Breast epithelium (tissue), 4 donors: ENCODE results near the gene ACTN2. TPM values are rescaled to one million over a fixed set of nuclear protein-coding genes. Genes with fewer than 3 reads are reported as not detected.

Experiments
- DNase-seq, 2 donors: peaks; one replicate each; pipeline ENCODE4 v3.0.0-alpha.2; 2019; ENCODE audit warnings: low spot score in 2 of 2
- H3K27ac ChIP-seq, 2 donors: fragments of 200-600 bp; sonication (generic) in 1 of 2; one replicate each; pipeline ENCODE4 v1.5.1; 2016 to 2019; ENCODE audit warnings: mild to moderate bottlenecking in 1 of 2
- H3K27me3 ChIP-seq, 2 donors: fragments of 200-600 bp; sonication (generic) in 1 of 2; one replicate each; pipeline versions ENCODE4 v1.5.1 to v1.6.0; 2017 to 2019; ENCODE audit warnings: control low read depth in 1 of 2, mild to moderate bottlenecking in 1 of 2
- H3K36me3 ChIP-seq: fragments of 200-600 bp; one replicate; pipeline ENCODE4 v1.5.1; 2019
- H3K4me1 ChIP-seq, 2 donors: fragments of 200-600 bp; sonication (generic); one replicate each; pipeline ENCODE4 v1.5.1; 2016 to 2019; ENCODE audit warnings: control low read depth in 1 of 2
- H3K4me3 ChIP-seq, 3 donors: fragments of 200-600 bp; sonication (generic); 1 replicate in 2 of 3; 2 replicates in 1 of 3; pipeline ENCODE4 v1.5.1; 2016 to 2019; ENCODE audit warnings: mild to moderate bottlenecking in 3 of 3, moderate library complexity in 2 of 3
- H3K9me3 ChIP-seq, 2 donors: fragments of 200-600 bp; sonication (generic) in 1 of 2; one replicate each; pipeline ENCODE4 v1.5.1; 2016 to 2019; ENCODE audit warnings: control low read depth in 1 of 2
- POLR2A ChIP-seq: fragments of 450-650 bp; IDR thresholded peaks from one replicate; pipeline ENCODE4 v1.6.1; 2016; ENCODE audit warnings: antibody characterized with exemption, mild to moderate bottlenecking, moderate library complexity
- POLR2AphosphoS5 ChIP-seq, 3 donors: sonication (generic); formaldehyde crosslinking; IDR thresholded peaks; one replicate each; pipeline ENCODE4 v1.6.1; 2017; ENCODE audit warnings: antibody characterized with exemption in 3 of 3
- intact Hi-C: fragments of 100-400 bp; cut with DNase I; formaldehyde crosslinking; loops from one replicate; pipeline ENCODE4 v1.15.1; 2023; ENCODE audit warnings: low total_unique reads
- total RNA-seq, 3 donors: library from RNA; depleted of rRNA; stranded (reverse); fragments of >200 nt; gene quantifications; one replicate each; pipeline ENCODE4 v1.1.0, GENCODE V29; 2016
- TF ChIP-seq, protein P1 (sequence below), 3 donors: fragments of 450-650 bp; IDR thresholded peaks; one replicate each; pipeline ENCODE4 v1.5.1; 2016 to 2017; ENCODE audit warnings: antibody characterized with exemption in 3 of 3, mild to moderate bottlenecking in 3 of 3, moderate library complexity in 3 of 3

The ACTN2 gene
- total RNA-seq, 3 donors from 2014 or later = 0.48 TPM; not detected in 2

DNA sequence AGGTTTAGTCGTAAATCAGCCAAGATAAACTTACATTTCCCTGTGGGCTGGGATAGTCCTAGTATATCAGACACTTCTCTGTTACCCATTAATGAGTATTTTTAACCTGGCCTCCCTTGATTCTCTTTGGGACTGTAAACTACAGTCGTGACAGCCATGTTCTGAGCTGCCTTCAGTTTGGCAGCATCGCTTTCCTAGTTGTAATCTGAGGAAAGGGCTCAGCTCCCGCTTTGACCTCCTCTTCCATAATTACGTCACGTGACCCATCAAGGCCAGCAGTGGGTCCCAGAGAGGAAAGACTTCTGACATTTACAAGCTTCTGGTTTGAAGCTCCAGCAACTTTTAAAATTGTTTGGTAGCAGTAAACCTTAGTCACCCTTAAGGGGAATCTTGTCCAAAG lies 74.2 kb downstream of the ACTN2 start:
- H3K4me1 ChIP-seq = no peaks in the 10 kb centered on the region
- intact Hi-C loops = no loop called here
- no peak overlapping the region for H3K4me3 ChIP-seq
- H3K9me3 ChIP-seq = no peaks in the 10 kb centered on the region
- TF ChIP-seq, protein P1, sequence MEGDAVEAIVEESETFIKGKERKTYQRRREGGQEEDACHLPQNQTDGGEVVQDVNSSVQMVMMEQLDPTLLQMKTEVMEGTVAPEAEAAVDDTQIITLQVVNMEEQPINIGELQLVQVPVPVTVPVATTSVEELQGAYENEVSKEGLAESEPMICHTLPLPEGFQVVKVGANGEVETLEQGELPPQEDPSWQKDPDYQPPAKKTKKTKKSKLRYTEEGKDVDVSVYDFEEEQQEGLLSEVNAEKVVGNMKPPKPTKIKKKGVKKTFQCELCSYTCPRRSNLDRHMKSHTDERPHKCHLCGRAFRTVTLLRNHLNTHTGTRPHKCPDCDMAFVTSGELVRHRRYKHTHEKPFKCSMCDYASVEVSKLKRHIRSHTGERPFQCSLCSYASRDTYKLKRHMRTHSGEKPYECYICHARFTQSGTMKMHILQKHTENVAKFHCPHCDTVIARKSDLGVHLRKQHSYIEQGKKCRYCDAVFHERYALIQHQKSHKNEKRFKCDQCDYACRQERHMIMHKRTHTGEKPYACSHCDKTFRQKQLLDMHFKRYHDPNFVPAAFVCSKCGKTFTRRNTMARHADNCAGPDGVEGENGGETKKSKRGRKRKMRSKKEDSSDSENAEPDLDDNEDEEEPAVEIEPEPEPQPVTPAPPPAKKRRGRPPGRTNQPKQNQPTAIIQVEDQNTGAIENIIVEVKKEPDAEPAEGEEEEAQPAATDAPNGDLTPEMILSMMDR (IDR thresholded peaks at IDR 0.05) = no peak
- no peak for TF ChIP-seq POLR2A
- no peak for TF ChIP-seq POLR2AphosphoS5 (IDR thresholded peaks at IDR 0.05)
- H3K36me3 ChIP-seq = no peaks in the 10 kb centered on the region
- no peak overlapping the region for H3K27ac ChIP-seq
- H3K27me3 ChIP-seq = no peaks in the 10 kb centered on the region
- DNase-seq = no peak

DNA sequence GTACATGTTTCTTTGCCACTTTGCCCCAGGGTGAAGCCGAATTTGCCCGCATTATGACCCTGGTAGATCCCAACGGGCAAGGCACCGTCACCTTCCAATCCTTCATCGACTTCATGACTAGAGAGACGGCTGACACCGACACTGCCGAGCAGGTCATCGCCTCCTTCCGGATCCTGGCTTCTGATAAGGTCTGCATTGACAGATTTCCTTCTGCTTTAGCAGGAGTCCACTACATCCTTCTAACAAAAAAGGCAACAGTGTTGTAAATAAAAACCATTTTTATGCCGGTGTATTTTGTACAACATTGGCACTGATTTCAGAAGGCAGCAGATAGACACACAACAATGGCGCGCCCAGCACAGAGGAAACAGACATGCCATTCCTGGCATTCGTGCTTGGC lies 74.7 kb downstream of the ACTN2 start:
- DNase-seq = no peak
- no peak overlapping the region for H3K27ac ChIP-seq
- intact Hi-C loops = no loop called here
- no peak overlapping the region for H3K4me3 ChIP-seq
- TF ChIP-seq POLR2AphosphoS5 (IDR thresholded peaks at IDR 0.05) = no peak
- H3K27me3 ChIP-seq = no peaks in the 10 kb centered on the region
- no peaks in the 10 kb centered on the region for H3K36me3 ChIP-seq
- no peaks in the 10 kb centered on the region for H3K9me3 ChIP-seq
- H3K4me1 ChIP-seq = no peaks in the 10 kb centered on the region

DNA sequence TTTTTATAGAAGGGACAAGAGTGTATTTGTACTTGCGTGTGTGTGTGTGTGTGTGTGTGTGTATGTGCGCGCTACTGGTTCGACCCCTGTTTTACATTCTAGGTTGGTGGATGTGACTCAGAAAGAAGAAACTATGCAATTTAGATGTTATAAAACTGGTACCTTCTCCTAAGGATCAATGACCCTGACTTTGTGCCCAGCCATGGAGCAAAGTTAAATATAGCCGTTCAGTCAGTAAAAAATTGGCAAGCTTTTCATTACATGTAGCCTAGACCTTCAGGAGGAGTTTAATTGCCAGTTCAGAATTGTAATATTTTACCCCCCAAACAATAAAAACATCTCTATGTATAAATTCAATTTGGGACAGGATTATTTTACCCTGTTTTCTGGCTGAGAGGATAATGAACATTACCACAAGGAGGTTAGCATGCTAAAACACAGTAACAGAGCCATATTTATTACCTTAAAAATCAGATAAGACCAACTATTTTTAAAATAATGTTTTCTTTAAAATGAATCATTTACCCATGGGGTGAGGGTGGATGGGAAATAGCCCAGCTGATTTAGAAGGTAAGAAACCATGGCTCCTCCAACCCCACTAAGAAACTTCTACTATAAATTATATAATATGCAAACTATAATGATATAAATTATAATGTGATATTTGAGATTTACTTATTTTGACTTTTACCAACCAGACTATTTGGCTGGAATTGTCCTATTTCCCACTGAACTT lies 75.3 kb downstream of the ACTN2 start:
- no peak overlapping the region for H3K4me3 ChIP-seq
- H3K27ac ChIP-seq = no peak overlapping the region
- TF ChIP-seq POLR2A (no peak), POLR2AphosphoS5 (IDR thresholded peaks at IDR 0.05) (no peak)
- TF ChIP-seq, protein P1 (IDR thresholded peaks at IDR 0.05) = no peak
- no peaks in the 10 kb centered on the region for H3K9me3 ChIP-seq
- no peak for DNase-seq
- no peaks in the 10 kb centered on the region for H3K4me1 ChIP-seq
- H3K36me3 ChIP-seq = no peaks in the 10 kb centered on the region
- intact Hi-C loops = no loop called here
- H3K27me3 ChIP-seq = no peaks in the 10 kb centered on the region

DNA sequence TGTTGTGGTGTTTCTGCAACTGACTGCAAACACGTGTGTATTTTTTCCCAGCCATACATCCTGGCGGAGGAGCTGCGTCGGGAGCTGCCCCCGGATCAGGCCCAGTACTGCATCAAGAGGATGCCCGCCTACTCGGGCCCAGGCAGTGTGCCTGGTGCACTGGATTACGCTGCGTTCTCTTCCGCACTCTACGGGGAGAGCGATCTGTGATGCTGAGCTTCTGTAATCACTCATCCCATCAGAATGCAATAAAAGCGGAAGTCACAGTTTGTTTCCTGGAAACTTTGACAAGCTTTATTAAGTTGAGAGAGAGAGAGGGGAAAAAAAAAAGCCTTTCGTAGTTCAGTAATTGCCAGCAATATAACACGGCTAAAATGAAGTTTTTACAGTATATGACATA lies 76.1 kb downstream of the ACTN2 start:
- Histone ChIP-seq H3K36me3 (no peaks in the 10 kb centered on the region), H3K27me3 (no peaks in the 10 kb centered on the region), H3K4me1 (no peaks in the 10 kb centered on the region), H3K9me3 (no peaks in the 10 kb centered on the region), H3K4me3 (no peak overlapping the region), H3K27ac (no peak overlapping the region)
- no peak for DNase-seq
- no peak for TF ChIP-seq POLR2AphosphoS5 (IDR thresholded peaks at IDR 0.05)
- TF ChIP-seq POLR2A = no peak
- TF ChIP-seq, protein P1 (IDR thresholded peaks at IDR 0.05) = no peak
- intact Hi-C loops = no loop called here

DNA sequence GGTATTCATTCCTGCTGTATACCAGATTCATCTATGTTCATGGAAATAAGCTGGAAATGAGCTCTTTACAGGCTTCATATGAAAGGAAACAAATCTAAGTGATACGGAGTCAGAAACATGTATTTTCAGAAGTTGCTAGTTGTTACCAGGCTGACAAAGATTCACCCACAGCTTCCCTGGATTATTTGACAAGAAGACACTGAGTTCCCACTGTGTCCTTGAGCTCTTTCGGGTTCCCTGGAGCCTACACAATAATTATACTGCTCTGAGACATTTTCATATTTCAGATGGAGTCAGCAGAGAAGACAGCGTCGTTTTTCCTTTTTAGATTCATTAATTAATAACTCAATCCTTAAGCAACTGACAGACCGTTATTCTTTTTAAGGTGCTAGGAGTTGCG lies 79.5 kb downstream of the ACTN2 start:
- H3K36me3 ChIP-seq = no peaks in the 10 kb centered on the region
- TF ChIP-seq POLR2A (no peak), POLR2AphosphoS5 (IDR thresholded peaks at IDR 0.05) (no peak)
- TF ChIP-seq, protein P1 (IDR thresholded peaks at IDR 0.05) = no peak
- H3K27ac ChIP-seq = no peak overlapping the region
- intact Hi-C loops = no loop called here
- H3K27me3 ChIP-seq = peaks cover 0 to under 1% of the 10 kb centered on the region in 2 donors
- DNase-seq = no peak
- no peak overlapping the region for H3K4me3 ChIP-seq
- no peaks in the 10 kb centered on the region for H3K4me1 ChIP-seq
- no peaks in the 10 kb centered on the region for H3K9me3 ChIP-seq
